Type B pancreatic cell (in vitro differentiated cells): ENCODE measurements around the gene COMT. TPM values are rescaled to one million over a fixed set of nuclear protein-coding genes. Genes with fewer than 3 reads are reported as not detected.

Source experiments
- DNase-seq: peaks from one replicate; pipeline ENCODE4 v3.0.0; 2021; ENCODE audit warnings: mixed read lengths; ENCODE audit not compliant: unreplicated experiment; ENCODE audit errors: extremely low spot score
- H3K27ac Mint-ChIP-seq: 2 replicates; pipeline ENCODE4 v1.8.0; 2021; ENCODE audit warnings: mild to moderate bottlenecking, mixed read lengths
- H3K27me3 Mint-ChIP-seq: 2 replicates; pipeline ENCODE4 v1.8.0; 2021; ENCODE audit warnings: mixed read lengths
- H3K36me3 Mint-ChIP-seq: 2 replicates; pipeline ENCODE4 v1.8.0; 2021; ENCODE audit warnings: mixed read lengths
- H3K4me1 Mint-ChIP-seq: one replicate; pipeline ENCODE4 v1.8.0; 2021; ENCODE audit warnings: mixed read lengths; ENCODE audit not compliant: unreplicated experiment
- H3K4me3 Mint-ChIP-seq: 2 replicates; pipeline ENCODE4 v1.8.0; 2021; ENCODE audit warnings: mild to moderate bottlenecking, mixed read lengths
- H3K9me3 Mint-ChIP-seq: 2 replicates; pipeline ENCODE4 v1.8.0; 2021; ENCODE audit warnings: mixed read lengths
- total RNA-seq: library from RNA; stranded (reverse); gene quantifications from 2 replicates; pipeline ENCODE4 v1.2.1, GENCODE V29; 2021; ENCODE audit warnings: low replicate concordance
- TF ChIP-seq, protein P1 (sequence below): fragments of 200-600 bp; sonication (generic); conservative IDR thresholded peaks from 2 replicates; pipeline ENCODE4 v1.5.0; 2021; ENCODE audit warnings: antibody characterized with exemption, mild to moderate bottlenecking

COMT gene
- total RNA-seq, 1 donor from 2014 or later: 87.4 TPM

DNA sequence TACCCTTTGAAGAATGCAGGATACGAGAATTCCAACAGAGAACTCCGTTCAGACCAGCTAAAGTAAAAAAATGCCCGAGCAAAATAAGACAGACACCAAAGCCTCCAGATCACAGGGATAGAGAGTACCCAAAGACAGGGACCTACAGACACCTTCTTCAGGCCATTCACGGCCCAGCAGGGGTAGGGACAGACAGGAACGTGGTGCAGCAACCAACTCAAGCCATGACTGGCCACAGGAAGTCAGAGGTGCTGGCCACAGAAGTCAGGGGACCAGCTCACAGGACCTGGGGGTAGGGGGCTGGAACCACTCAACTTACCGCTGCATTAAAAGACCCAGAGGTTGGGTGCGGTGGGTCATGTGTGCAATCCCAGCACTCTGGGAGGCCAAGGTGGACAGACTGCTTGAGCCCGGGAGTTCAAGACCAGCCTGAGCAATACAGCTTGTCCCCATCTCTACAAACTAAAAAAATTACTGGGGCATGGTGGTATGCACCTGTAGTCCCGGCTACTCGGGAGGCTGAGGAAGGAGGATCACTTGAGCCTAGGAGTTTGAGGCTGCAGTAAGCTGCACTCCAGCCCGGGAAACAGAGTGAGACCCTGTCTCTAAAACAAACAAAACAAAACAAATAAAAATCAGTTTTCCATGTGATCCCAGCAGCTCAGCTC is 39.9 kb upstream of the COMT start:
- H3K4me1 Mint-ChIP-seq: peaks cover 32% of the 10 kb centered on the region
- TF ChIP-seq, protein P1, sequence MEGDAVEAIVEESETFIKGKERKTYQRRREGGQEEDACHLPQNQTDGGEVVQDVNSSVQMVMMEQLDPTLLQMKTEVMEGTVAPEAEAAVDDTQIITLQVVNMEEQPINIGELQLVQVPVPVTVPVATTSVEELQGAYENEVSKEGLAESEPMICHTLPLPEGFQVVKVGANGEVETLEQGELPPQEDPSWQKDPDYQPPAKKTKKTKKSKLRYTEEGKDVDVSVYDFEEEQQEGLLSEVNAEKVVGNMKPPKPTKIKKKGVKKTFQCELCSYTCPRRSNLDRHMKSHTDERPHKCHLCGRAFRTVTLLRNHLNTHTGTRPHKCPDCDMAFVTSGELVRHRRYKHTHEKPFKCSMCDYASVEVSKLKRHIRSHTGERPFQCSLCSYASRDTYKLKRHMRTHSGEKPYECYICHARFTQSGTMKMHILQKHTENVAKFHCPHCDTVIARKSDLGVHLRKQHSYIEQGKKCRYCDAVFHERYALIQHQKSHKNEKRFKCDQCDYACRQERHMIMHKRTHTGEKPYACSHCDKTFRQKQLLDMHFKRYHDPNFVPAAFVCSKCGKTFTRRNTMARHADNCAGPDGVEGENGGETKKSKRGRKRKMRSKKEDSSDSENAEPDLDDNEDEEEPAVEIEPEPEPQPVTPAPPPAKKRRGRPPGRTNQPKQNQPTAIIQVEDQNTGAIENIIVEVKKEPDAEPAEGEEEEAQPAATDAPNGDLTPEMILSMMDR: no peak
- no peak overlapping the region for H3K27ac Mint-ChIP-seq
- DNase-seq: no peak
- no peaks in the 10 kb centered on the region for H3K9me3 Mint-ChIP-seq
- H3K27me3 Mint-ChIP-seq: no peaks in the 10 kb centered on the region
- H3K4me3 Mint-ChIP-seq: no peak overlapping the region
- H3K36me3 Mint-ChIP-seq: peaks cover 4% of the 10 kb centered on the region

DNA sequence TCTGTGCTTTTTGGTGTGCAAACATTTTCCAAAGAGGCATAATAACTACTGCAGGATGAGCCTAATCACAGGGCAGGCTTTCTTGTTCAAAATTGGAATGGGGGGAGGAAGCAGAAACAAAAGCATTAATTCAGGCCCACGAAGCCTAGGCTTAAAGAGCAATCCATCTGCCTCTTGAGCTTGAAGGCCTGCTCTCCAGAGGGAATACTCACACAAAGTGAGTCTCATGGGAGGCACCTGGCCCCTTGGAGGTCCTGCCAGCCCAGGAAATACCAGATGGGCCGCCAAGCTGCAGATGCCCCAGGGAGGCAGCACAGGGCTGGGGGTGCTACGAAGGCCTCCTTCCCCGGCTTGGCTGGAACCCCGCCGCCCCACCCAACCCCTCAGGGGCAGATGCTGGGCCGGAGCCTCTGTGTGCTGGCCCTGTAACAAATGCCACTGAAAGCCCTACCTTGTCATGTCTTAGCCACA is 39.3 kb upstream of the COMT start:
- H3K4me3 Mint-ChIP-seq: no peak overlapping the region
- H3K27ac Mint-ChIP-seq: no peak overlapping the region
- TF ChIP-seq, protein P1: no peak
- H3K9me3 Mint-ChIP-seq: no peaks in the 10 kb centered on the region
- no peaks in the 10 kb centered on the region for H3K27me3 Mint-ChIP-seq
- H3K4me1 Mint-ChIP-seq: peaks cover 32% of the 10 kb centered on the region
- no peak for DNase-seq
- H3K36me3 Mint-ChIP-seq: peaks cover 4% of the 10 kb centered on the region

DNA sequence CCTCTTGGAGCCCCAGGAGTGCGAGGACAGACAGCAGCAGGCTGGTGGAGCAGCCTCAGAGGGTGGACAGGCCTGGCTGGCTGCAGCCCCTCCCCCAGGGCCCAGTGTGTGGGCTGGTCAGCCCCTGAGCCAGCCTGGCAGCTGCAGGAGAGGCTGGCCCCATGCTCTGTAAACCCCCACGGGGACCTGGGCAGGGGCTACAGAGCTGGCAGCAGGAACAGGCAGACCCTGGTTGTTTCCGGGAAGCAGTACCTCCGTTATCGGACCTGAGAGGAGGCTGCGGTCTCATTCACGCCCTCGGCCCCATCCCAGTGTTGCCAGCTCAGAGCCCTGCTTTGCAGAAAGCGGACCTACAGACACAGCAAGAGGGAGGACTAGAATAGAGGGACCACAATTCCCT is 38.5 kb upstream of the COMT start:
- no peak for DNase-seq
- no peaks in the 10 kb centered on the region for H3K9me3 Mint-ChIP-seq
- peaks cover 32% of the 10 kb centered on the region for H3K4me1 Mint-ChIP-seq
- TF ChIP-seq, protein P1: no peak
- H3K36me3 Mint-ChIP-seq: peaks cover 4% of the 10 kb centered on the region
- H3K27me3 Mint-ChIP-seq: no peaks in the 10 kb centered on the region
- no peak overlapping the region for H3K27ac Mint-ChIP-seq
- H3K4me3 Mint-ChIP-seq: no peak overlapping the region

DNA sequence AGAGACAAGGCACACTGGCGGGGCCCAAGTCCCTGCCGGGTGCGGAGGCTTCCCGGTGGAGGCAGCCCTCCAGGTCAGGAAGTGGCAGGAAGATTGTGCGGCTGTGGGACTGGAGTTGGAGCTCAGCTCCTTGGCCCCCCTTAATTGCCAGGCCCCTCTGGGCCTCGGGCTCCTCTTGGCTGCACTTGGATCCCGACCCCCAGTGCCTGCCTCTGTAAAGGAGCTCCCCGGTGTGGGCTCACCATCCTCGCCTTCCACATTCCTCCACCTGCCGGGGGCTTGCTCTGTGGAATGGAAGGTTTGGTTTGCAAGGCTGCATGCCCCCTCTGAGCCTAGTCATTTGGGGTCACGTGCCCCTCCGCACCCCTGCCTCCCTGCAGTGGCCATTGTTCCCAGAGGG is 38.1 kb upstream of the COMT start:
- Mint-ChIP-seq H3K36me3 (peaks cover 4% of the 10 kb centered on the region), H3K4me3 (no peak overlapping the region), H3K9me3 (no peaks in the 10 kb centered on the region), H3K27ac (no peak overlapping the region), H3K4me1 (peaks cover 32% of the 10 kb centered on the region), H3K27me3 (no peaks in the 10 kb centered on the region)
- no peak for DNase-seq
- TF ChIP-seq, protein P1: no peak

DNA sequence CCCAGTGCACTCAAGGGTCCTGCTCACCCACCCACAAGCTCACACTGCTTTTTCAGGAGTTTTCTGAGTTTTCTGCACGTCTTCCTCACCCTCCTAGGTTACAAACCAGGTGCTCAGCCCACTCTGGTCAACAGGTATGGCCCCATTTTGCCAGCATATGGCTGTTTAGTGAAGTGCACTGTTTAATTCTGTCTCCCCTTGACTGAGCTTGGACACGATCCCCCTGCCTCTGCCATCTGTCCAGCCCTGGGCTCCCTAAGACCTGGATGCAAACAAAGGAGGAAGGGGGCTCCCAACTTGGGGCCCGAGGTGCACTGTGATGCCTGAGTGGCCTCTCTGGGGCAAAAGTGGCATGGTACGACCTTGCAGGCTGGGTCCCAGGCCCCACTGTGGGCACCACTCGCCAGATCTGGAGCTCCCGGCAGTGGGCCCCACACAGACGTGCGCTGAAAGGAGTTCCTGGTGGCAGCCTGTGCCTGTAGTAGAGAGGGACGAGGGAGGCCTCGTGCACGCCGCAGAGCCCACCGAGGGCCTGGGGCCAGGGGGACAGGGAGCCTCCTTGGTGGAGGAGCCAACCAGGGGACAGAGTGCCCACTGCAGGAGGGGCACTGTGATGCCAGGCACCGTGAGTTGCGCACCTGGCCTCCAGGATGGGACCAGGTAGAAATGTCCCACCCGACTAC is 37.3 kb upstream of the COMT start:
- Mint-ChIP-seq H3K4me1 (peaks cover 25% of the 10 kb centered on the region), H3K27ac (no peak overlapping the region), H3K36me3 (peaks cover 4% of the 10 kb centered on the region), H3K27me3 (no peaks in the 10 kb centered on the region), H3K4me3 (no peak overlapping the region), H3K9me3 (no peaks in the 10 kb centered on the region)
- TF ChIP-seq, protein P1: no peak
- DNase-seq: no peak
